ENCODE results near the gene KRTAP10-5.
"Not testable (repeated sequence)": the region's sequence is repeated elsewhere in the genome, so short reads cannot be mapped to it uniquely, and the experiment has no call there.

KRTAP10-5 gene

DNA sequence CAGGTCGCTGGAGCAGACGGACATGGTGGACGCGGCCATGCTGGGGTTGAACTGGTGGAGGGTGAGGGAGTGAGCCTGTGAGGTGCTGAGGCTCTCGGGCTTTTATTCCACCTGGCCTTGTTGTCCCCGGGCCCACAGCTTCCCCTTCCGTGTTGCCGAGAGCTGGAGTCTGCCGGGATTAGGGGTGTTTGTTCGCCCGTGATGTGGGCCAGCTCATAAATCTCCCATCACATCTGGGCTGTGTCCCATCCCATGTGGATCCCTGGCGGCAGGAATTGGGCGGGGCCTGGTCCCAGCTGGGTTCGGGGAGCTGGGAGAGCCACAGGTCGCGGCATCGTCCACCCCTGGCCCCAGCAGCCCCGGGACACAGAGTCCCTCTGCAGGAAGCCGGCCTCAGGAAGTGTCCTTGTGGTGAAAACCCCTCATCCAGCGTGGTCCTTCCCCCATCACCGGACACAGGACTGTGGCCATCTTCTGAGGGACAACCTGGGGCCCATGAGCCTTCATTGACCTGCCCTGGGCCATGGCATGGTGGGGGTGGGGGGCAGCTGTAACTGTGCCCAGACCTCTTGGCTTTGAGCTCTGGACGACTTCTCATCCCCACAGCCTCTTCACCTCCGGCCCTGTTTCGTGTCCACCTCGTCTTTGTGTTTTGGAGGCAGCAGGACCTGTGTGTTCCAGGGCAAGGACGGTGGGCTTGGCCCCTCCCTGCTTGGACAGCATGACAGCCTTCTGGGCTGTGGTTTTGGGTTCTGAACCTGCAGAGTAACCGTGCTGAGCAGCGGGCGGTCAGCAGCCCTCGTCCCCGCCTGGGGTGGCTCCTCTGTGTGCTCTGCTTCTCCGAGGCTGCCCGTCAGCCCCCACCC lies 12.3 kb upstream of the KRTAP10-5 start, which contains the start of gene KRTAP10-6:
KRTAP10-6 (minus strand) TSS at position 60 of the 866 bp plus-strand sequence; CDS start at position 39, 21 bp downstream.
- H3K4me3 ChIP-seq (replicated peaks; ENCODE audit: low read depth, low read length), result no peak within 1 kb of the TSS
- no peak for DNase-seq (ENCODE audit: low read depth)
- TF ChIP-seq, protein P1, sequence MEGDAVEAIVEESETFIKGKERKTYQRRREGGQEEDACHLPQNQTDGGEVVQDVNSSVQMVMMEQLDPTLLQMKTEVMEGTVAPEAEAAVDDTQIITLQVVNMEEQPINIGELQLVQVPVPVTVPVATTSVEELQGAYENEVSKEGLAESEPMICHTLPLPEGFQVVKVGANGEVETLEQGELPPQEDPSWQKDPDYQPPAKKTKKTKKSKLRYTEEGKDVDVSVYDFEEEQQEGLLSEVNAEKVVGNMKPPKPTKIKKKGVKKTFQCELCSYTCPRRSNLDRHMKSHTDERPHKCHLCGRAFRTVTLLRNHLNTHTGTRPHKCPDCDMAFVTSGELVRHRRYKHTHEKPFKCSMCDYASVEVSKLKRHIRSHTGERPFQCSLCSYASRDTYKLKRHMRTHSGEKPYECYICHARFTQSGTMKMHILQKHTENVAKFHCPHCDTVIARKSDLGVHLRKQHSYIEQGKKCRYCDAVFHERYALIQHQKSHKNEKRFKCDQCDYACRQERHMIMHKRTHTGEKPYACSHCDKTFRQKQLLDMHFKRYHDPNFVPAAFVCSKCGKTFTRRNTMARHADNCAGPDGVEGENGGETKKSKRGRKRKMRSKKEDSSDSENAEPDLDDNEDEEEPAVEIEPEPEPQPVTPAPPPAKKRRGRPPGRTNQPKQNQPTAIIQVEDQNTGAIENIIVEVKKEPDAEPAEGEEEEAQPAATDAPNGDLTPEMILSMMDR (IDR thresholded peaks at IDR 0.05; ENCODE audit: low read length, missing control alignments), result no peak

DNA sequence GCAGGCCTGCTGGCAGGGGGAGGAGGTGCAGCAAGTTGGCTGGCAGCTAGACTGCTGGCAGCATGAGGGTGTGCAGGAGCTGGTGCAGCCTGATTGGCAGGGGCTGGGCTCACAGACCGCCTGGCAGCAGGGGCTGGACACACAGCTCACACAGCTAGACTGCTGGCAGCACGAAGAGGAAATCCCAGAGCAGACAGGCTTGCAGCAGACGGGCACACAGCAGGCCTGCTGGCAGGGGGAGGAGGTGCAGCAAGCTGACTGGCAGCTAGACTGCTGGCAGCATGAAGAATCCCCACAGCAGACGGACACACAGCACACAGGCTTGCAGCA lies 11.4 kb upstream of the KRTAP10-5 start:
- H3K4me3 ChIP-seq (replicated peaks; ENCODE audit: low read depth, low read length); DNase-seq (ENCODE audit: low read depth): not testable (repeated sequence)

DNA sequence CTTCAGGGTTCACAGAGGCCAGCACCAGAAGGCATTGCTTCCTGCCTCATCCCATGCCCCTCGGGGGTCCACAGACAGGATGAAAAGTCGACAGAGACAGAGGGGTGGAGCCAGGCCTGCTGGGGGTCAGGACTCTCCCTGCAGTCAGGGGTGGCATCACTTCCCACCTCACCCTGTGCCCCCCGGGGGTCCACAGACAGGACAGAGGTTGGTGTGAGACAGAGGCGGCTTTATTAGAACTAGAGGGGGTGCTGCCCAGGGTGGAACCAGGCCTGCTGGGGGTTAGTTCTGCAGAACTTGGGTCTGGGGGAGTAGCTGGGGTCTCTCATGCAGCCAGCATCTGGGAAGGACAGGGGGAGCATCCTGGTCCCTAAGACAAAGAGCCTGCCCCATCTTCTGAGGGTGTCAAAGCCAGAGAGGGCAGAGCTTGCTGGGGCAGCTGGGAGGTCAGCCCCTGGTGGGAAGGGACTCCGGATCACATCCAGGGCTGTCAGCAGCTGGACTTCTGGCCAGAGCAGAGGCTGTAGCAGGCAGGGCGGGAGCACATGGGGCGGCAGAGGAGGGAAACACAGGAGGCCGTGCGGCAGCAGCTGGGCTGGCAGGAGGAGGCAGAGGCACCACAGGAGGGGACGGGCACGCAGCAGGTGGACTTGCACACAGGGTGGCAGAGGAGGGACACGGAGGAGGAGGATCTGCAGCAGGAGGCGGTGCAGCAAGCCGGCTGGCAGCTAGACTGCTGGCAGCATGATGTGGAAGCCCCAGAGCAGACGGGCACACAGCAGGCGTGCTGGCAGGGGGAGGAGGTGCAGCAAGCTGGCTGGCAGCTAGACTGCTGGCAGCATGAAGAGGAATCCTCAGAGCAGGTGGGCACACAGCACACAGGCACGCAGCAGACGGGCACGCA lies 10.7 kb upstream of the KRTAP10-5 start:
- not testable (repeated sequence) for DNase-seq (ENCODE audit: low read depth); H3K4me3 ChIP-seq (replicated peaks; ENCODE audit: low read depth, low read length)

DNA sequence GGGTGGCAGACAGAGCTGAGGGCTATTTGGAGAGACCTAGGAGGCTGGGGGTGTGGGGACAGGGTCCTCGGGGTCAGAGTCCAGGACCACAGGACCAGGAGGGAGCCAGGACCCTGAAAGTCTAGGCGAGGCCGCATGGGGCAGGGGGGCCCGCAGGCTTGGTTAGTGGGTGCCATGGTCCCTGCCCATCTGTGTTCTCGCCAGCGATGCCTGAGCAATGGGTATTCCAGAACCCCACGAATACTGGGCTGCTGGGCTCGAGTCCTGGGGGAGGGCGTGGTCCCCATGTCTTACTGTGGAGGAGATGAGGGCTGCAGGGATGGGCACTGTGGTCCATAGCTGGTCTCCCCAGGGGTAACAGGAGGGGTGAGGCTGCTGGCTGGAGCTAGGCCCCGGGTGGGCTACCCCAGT lies 9.9 kb upstream of the KRTAP10-5 start:
- TF ChIP-seq, protein P1 (IDR thresholded peaks at IDR 0.05; ENCODE audit: low read length, missing control alignments), result no peak
- DNase-seq (ENCODE audit: low read depth), result no peak

DNA sequence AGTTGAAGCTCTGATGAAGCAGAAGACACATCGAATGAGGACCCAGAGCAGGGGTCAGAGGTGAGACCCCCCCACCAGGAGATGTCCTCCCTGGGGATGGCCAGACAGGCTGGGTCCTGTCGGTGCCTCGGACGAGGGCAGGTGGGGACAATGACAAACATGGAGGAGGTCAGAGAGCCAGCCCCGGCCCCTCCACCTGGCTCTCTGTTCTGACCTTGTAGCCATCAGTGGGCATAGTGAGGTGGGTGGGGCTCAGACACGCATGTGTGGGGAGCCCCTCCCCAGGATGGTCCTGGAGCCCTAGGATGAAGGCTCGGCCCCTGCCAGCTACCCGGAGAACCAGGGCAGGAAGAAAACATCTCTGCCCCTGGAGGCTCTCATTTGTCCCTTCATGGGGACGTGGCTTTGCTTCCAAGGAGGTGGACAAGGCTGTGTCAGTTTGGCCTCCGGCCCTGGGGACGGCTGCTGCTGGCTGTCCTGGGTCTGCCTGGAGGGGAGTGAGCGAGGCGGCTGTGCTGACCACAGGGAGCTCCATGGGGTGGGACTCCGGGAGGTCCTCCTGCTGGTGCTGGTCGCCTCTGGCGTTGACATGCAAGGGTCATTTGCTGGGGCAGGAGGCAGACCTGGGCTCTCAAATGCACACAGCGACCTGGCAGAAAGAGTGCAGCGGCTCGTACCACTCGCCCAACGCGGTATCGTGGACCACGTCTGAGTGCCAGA lies 9.3 kb upstream of the KRTAP10-5 start:
- TF ChIP-seq, protein P1 (IDR thresholded peaks at IDR 0.05; ENCODE audit: low read length, missing control alignments), result no peak
- no peak for DNase-seq (ENCODE audit: low read depth)
- H3K4me3 ChIP-seq (replicated peaks; ENCODE audit: low read depth, low read length), result no peak overlapping the region

More for the DNA sequence above, 9.9 kb upstream of the KRTAP10-5 start:
- H3K4me3 ChIP-seq (replicated peaks; ENCODE audit: low read depth, low read length), result no peak overlapping the region

DNA sequence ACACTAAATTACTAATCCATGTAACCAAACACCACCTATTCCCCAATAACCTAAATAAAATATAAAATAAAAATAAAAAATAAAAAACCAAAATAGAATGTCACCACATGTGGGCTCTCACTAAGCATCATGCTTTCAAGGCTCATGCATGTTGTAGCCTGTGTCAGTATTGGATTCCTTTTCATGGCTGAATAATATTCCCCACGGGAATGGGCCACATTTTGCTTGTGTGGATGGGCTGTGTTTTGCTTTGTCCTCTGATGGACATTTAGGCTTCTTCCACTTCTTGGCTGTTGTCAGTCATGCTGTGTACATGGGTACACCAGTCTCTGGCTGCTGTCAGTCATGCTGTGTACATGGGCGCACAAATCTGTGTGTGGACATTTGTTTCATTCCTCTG lies 8.7 kb upstream of the KRTAP10-5 start:
- H3K4me3 ChIP-seq (replicated peaks; ENCODE audit: low read depth, low read length), result no peak overlapping the region
- TF ChIP-seq, protein P1 (IDR thresholded peaks at IDR 0.05; ENCODE audit: low read length, missing control alignments), result no peak
- DNase-seq (ENCODE audit: low read depth), result no peak

DNA sequence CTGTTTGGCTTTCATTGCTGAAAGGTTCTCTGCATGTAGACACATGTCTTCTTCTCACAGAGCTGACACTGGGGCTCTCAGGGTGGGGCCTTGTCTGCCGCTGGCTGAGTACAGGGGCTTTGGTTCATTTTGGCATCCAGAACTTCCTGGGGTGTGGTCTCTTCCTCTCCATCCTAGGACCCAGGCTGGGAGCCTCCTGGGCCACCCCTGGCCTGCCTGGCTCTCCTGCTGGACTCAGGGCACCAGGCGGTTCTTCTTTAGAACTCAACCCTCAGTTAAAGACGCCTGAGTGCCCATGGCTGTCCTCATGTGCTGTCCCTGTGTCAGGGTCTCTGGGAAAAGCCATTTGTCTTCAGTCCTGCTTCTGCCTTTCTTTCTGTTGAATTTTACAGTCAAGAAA lies 5.5 kb upstream of the KRTAP10-5 start:
- no peak overlapping the region for H3K4me3 ChIP-seq (replicated peaks; ENCODE audit: low read depth, low read length)
- TF ChIP-seq, protein P1 (IDR thresholded peaks at IDR 0.05; ENCODE audit: low read length, missing control alignments), result no peak
- DNase-seq (ENCODE audit: low read depth), result no peak

Measured in fibroblast of pulmonary artery (primary cell).